ENCODE results near the gene CSNK1A1L. TPM values are rescaled to one million over a fixed set of nuclear protein-coding genes. Genes with fewer than 3 reads are reported as not detected.

CSNK1A1L gene
- total and polyA plus RNA-seq, 2 of the 8 experiments (the other 6 are each of a cell fraction or from before 2014, with no cell fraction given), result not detected

DNA sequence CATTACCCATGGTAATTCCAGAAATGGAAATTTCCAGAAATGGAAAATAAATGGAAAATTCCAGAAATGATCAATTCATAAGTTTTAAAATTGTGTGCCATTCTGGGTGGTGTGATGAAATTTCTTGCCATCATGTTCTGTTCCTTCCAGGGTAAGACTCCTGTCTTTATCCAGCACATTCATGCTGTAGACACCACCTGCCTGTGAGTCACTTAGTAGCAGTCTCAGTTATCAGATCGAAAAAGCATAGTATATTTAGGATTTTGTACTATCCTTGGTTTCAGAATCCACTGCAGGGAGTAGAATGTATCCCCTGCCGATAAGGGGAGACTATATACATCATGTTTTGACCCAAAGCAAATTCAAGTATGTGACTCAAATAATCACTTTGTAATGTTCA, 26.7 kb upstream of the CSNK1A1L start (continued):
- TF ChIP-seq SIN3A (conservative IDR thresholded peaks at IDR 0.05 in 1 of 2, IDR thresholded peaks at IDR 0.05 in 1 of 2; ENCODE audit: low read depth in 1 of 2, low read length in 2 of 2), result no peak

Data from H1 (cell line).